Measurements from ENCODE around the gene OR4N2. TPM values are rescaled to one million over a fixed set of nuclear protein-coding genes. Genes with fewer than 3 reads are reported as not detected.
"Not testable (repeated sequence)": the region's sequence is repeated elsewhere in the genome, so short reads cannot be mapped to it uniquely, and the experiment has no call there.

OR4N2 gene
- total and polyA plus RNA-seq, 10 of the 15 experiments (the other 5 are each of a cell fraction or from before 2014, with no cell fraction given): not detected

- TF ChIP-seq, protein P1, sequence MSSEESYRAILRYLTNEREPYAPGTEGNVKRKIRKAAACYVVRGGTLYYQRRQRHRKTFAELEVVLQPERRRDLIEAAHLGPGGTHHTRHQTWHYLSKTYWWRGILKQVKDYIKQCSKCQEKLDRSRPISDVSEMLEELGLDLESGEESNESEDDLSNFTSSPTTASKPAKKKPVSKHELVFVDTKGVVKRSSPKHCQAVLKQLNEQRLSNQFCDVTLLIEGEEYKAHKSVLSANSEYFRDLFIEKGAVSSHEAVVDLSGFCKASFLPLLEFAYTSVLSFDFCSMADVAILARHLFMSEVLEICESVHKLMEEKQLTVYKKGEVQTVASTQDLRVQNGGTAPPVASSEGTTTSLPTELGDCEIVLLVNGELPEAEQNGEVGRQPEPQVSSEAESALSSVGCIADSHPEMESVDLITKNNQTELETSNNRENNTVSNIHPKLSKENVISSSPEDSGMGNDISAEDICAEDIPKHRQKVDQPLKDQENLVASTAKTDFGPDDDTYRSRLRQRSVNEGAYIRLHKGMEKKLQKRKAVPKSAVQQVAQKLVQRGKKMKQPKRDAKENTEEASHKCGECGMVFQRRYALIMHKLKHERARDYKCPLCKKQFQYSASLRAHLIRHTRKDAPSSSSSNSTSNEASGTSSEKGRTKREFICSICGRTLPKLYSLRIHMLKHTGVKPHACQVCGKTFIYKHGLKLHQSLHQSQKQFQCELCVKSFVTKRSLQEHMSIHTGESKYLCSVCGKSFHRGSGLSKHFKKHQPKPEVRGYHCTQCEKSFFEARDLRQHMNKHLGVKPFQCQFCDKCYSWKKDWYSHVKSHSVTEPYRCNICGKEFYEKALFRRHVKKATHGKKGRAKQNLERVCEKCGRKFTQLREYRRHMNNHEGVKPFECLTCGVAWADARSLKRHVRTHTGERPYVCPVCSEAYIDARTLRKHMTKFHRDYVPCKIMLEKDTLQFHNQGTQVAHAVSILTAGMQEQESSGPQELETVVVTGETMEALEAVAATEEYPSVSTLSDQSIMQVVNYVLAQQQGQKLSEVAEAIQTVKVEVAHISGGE (CRISPR knock-in tag; IDR thresholded peaks at IDR 0.05): no peak
- TF ChIP-seq ZZZ3 (IDR thresholded peaks at IDR 0.05; ENCODE audit: control insufficient read depth, insufficient read length, low read depth) (no peak), TCF3 (IDR thresholded peaks at IDR 0.05; ENCODE audit: borderline replicate concordance, insufficient read depth, low read depth, low read length) (no peak), SREBF2 (IDR thresholded peaks at IDR 0.05; ENCODE audit: low read length) (no peak), ZSCAN29 (IDR thresholded peaks at IDR 0.05) (no peak)
Observed at GRCh38 chr14:19771895-19772430, 31.6 kb upstream of the OR4N2 start (continued).

DNA sequence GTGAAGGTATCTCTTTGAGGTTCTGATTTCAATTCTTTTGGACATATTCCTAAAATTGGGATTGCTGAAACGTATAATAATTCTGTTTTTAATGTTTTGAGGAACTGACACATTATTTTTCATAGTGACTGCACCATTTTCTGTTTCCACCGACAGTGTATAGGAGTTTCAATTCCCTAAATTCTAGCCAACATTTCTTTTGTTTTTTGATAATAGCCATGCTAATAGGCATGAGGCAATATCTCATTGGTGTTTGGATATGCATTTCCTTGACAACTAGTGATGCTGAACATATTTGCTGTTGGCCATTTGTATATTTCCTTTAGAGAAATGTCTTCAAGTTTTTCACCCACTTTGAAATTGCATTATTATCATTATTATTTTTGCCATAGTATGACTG lies 31.1 kb upstream of the OR4N2 start:
- H3K9ac ChIP-seq (ENCODE audit: control insufficient read depth, insufficient read depth, low read length); POLR2A ChIA-PET; BruUV-seq (replicated peaks); H3K4me2 ChIP-seq (ENCODE audit: control insufficient read depth, insufficient read depth); ATAC-seq; H3K9me3 ChIP-seq (replicated peaks; ENCODE audit: control insufficient read depth, insufficient read depth, low read length); H3K36me3 ChIP-seq (ENCODE audit: control insufficient read depth in 2 of 2, insufficient read depth in 2 of 2, low read length in 1 of 2); H4K20me1 ChIP-seq (ENCODE audit: control insufficient read depth, insufficient read depth); SMC1A ChIA-PET (ENCODE audit: uncharacterized antibody, unreplicated experiment); H2AFZ ChIP-seq (ENCODE audit: control insufficient read depth, low read depth, low read length); H3K27ac ChIP-seq (ENCODE audit: control insufficient read depth, insufficient read depth); H3K4me3 ChIP-seq; CTCF ChIA-PET; DNase-seq (ENCODE audit: low read depth, low spot score); in situ Hi-C loops (cut with MboI); intact Hi-C loops (cut with micrococcal nuclease; ENCODE audit: unreplicated experiment); RAD21 ChIA-PET (ENCODE audit: unreplicated experiment); H3K4me1 ChIP-seq (ENCODE audit: control insufficient read depth, insufficient read depth, low read length); H3K79me2 ChIP-seq (ENCODE audit: control insufficient read depth, insufficient read depth, low read length); FAIRE-seq; H3K27me3 ChIP-seq (replicated peaks in 1 of 2; ENCODE audit: control insufficient read depth in 2 of 2, insufficient read depth in 2 of 2, low read length in 1 of 2): not testable (repeated sequence)
- TF ChIP-seq RFX5 (IDR thresholded peaks at IDR 0.05; ENCODE audit: low read depth, low read length): peak; percentile 58; the same call in 1 of the 2 replicates
- TF ChIP-seq SPI1 (IDR thresholded peaks at IDR 0.05; ENCODE audit: borderline replicate concordance, insufficient read depth, low read depth, low read length): 0 out of 2 replicates have a peak, but pooled peaks have one; percentile 4
- 3% methylated on average over 2 of the region's 2 CpGs for WGBS (ENCODE audit: insufficient coverage, insufficient replicate concordance, low lambda C conversion rate, missing lambda C conversion rate)

DNA sequence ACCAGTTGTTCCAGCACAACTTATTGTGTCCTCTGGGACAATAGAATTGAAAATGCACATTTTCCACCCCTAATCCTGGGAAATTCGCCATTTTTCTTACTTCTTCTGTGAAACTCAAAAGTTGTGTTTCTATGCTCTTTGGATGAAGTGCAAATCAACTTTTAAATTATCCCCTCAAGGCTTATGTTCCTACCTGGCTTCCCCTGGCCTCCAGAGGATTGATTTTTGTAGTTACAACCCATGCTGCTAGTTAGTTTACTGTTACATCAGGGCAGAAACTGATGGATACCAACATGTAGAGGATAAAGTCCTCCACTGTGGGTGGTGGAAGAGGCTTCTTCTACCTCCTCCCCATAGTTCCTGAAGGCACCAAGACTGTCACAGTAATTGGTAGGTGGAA lies 30.4 kb upstream of the OR4N2 start, which contains the start of gene OR4M1:
OR4M1 (plus strand) TSS at position 301 of the 400 bp plus-strand sequence. CDS start 6,819 bp downstream, outside the sequence.
- FAIRE-seq, POLR2A ChIA-PET, CTCF ChIA-PET: not testable (repeated sequence)

More for the DNA sequence above, 30.4 kb upstream of the OR4N2 start, which contains the start of gene OR4M1:
- RAD21 ChIA-PET (ENCODE audit: unreplicated experiment); H3K4me1 ChIP-seq (ENCODE audit: control insufficient read depth, insufficient read depth, low read length); H3K79me2 ChIP-seq (ENCODE audit: control insufficient read depth, insufficient read depth, low read length); H4K20me1 ChIP-seq (ENCODE audit: control insufficient read depth, insufficient read depth); SMC1A ChIA-PET (ENCODE audit: uncharacterized antibody, unreplicated experiment); H3K27me3 ChIP-seq (replicated peaks in 1 of 2; ENCODE audit: control insufficient read depth in 2 of 2, insufficient read depth in 2 of 2, low read length in 1 of 2); BruUV-seq (replicated peaks); DNase-seq (ENCODE audit: low read depth, low spot score); H3K9ac ChIP-seq (ENCODE audit: control insufficient read depth, insufficient read depth, low read length); H3K27ac ChIP-seq (ENCODE audit: control insufficient read depth, insufficient read depth); intact Hi-C loops (cut with micrococcal nuclease; ENCODE audit: unreplicated experiment); H3K4me2 ChIP-seq (ENCODE audit: control insufficient read depth, insufficient read depth); in situ Hi-C loops (cut with MboI); ATAC-seq; H3K9me3 ChIP-seq (replicated peaks; ENCODE audit: control insufficient read depth, insufficient read depth, low read length); H3K4me3 ChIP-seq; H3K36me3 ChIP-seq (ENCODE audit: control insufficient read depth in 2 of 2, insufficient read depth in 2 of 2, low read length in 1 of 2); H2AFZ ChIP-seq (ENCODE audit: control insufficient read depth, low read depth, low read length): not testable (repeated sequence)
- 5% methylated on average over 1 of the region's 1 CpG for WGBS (ENCODE audit: insufficient coverage, insufficient replicate concordance, low lambda C conversion rate, missing lambda C conversion rate)
